HG02938 (cell line): Measurements from ENCODE around the gene CCDC3.

Source experiments
- ATAC-seq: cut with Tn5 transposase; IDR thresholded peaks from one replicate; pipeline ENCODE4 v1.9.1; 2021; ENCODE audit warnings: mild to moderate bottlenecking, moderate library complexity; ENCODE audit not compliant: unreplicated experiment

The CCDC3 gene

GRCh38 chr10:12847361-12847975 lies 154.0 kb downstream of the CCDC3 start:
- no peak for ATAC-seq

GRCh38 chr10:12846718-12847117 lies 154.8 kb downstream of the CCDC3 start:
- no peak for ATAC-seq
